Measurements from ENCODE around the gene RHEB. TPM values are rescaled to one million over a fixed set of nuclear protein-coding genes. Genes with fewer than 3 reads are reported as not detected.

The RHEB gene
- total and polyA plus RNA-seq, 2 donors (not counting 1 experiment from before 2014, with no cell fraction given) = 9.3 to 40.3 TPM

- peaks cover 3% of the 10 kb centered on the region for H3K27me3 Mint-ChIP-seq
- no peaks in the 10 kb centered on the region for H3K4me1 Mint-ChIP-seq
- Histone ChIP-seq H3K27ac (ENCODE audit: low read length in 2 of 2) (no peak overlapping the region), H3K36me3 (replicated peaks in 1 of 2; ENCODE audit: control extremely low read depth in 1 of 2, control insufficient read depth in 1 of 2, extremely low read depth in 1 of 2, insufficient read depth in 2 of 2, low read length in 1 of 2) (no peaks in the 10 kb centered on the region), H3K9ac (ENCODE audit: low read length) (no peak overlapping the region), H4K20me1 (ENCODE audit: control insufficient read depth, insufficient read depth, low read length, poor library complexity, severe bottlenecking) (no peaks in the 10 kb centered on the region), H3K4me3 (ENCODE audit: control extremely low read depth in 1 of 5, extremely low read depth in 1 of 5, insufficient read depth in 1 of 5, low read depth in 2 of 5, low read length in 4 of 5) (no peak overlapping the region), H3K79me2 (ENCODE audit: control insufficient read depth, insufficient read depth, low read length) (no peaks in the 10 kb centered on the region), H2AFZ (ENCODE audit: insufficient read depth, low read depth, low read length, poor library complexity, severe bottlenecking) (no peak overlapping the region), H3K4me2 (replicated peaks; ENCODE audit: low read depth, low read length, poor library complexity, severe bottlenecking) (no peak overlapping the region), H3K4me1 (ENCODE audit: control insufficient read depth in 2 of 2, insufficient read depth in 2 of 2, low read length in 2 of 2) (no peaks in the 10 kb centered on the region), H3K27me3 (replicated peaks in 1 of 4; ENCODE audit: control extremely low read depth in 1 of 4, control insufficient read depth in 3 of 4, insufficient read depth in 4 of 4, low read length in 3 of 4) (peaks cover 0 to 8% (median 0%) of the 10 kb centered on the region in 4 experiments), H3K9me3 (ENCODE audit: control extremely low read depth in 1 of 3, control insufficient read depth in 2 of 3, insufficient read depth in 1 of 3, low read length in 2 of 3) (peaks cover 0 to 30% (median 10%) of the 10 kb centered on the region in 3 donors)
- ATAC-seq (ENCODE audit: low read depth) (no peak), DNase-seq (no peak)
- CTCF ChIA-PET = interaction anchor here (0.8 to 1.7 kb wide), 2 partner anchors 8 to 10 kb away, joined by 3 to 7 read pairs; no protein-coding TSS in a partner anchor
- TF ChIP-seq, protein P1, sequence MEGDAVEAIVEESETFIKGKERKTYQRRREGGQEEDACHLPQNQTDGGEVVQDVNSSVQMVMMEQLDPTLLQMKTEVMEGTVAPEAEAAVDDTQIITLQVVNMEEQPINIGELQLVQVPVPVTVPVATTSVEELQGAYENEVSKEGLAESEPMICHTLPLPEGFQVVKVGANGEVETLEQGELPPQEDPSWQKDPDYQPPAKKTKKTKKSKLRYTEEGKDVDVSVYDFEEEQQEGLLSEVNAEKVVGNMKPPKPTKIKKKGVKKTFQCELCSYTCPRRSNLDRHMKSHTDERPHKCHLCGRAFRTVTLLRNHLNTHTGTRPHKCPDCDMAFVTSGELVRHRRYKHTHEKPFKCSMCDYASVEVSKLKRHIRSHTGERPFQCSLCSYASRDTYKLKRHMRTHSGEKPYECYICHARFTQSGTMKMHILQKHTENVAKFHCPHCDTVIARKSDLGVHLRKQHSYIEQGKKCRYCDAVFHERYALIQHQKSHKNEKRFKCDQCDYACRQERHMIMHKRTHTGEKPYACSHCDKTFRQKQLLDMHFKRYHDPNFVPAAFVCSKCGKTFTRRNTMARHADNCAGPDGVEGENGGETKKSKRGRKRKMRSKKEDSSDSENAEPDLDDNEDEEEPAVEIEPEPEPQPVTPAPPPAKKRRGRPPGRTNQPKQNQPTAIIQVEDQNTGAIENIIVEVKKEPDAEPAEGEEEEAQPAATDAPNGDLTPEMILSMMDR (IDR thresholded peaks at IDR 0.05) = no peak
- no peak for TF ChIP-seq EZH2 (IDR thresholded peaks at IDR 0.05; ENCODE audit: borderline replicate concordance, insufficient read depth, low read depth, low read length, poor library complexity, severe bottlenecking)
- WGBS (ENCODE audit: insufficient coverage) = 95% methylated on average over 4 of the region's 6 CpGs
- no peak overlapping the region for H3K4me3 Mint-ChIP-seq
- intact Hi-C loops (cut with micrococcal nuclease) = no loop called here
- POLR2A ChIA-PET = no interaction called here
- H3K9me3 Mint-ChIP-seq (ENCODE audit: insufficient read depth) = peaks cover 3% of the 10 kb centered on the region
- no peak overlapping the region for H3K27ac Mint-ChIP-seq
These were observed 62.2 kb downstream of the RHEB start for GRCh38 chr7:151457534-151457933.

DNA sequence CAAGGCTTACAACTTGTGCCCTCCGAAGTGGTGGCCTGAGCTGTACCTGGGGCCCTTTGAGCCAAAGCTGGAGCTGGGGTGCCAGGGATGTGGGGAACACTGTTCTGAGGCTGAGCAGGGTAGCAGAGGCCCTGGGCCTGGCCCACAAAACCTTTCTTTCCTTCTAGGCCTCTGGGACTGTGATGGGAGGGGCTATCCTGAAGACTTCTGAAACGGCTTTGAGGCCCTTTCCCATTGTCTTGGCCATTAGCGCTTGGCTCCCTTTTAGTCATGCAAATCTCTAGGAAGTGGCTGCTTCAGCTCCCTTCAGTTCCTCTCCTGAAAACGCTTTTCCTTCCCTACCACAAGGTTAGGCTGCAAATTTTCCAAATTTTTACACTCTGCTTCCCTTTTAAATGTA lies 62.9 kb downstream of the RHEB start:
- H3K79me2 ChIP-seq (ENCODE audit: control insufficient read depth, insufficient read depth, low read length) = no peaks in the 10 kb centered on the region
- H3K4me3 ChIP-seq (ENCODE audit: control extremely low read depth in 1 of 5, extremely low read depth in 1 of 5, insufficient read depth in 1 of 5, low read depth in 2 of 5, low read length in 4 of 5) = no peak overlapping the region
- Mint-ChIP-seq H3K27ac (no peak overlapping the region), H3K9me3 (ENCODE audit: insufficient read depth) (no peaks in the 10 kb centered on the region), H3K4me3 (no peak overlapping the region), H3K27me3 (peaks cover 8% of the 10 kb centered on the region), H3K4me1 (no peaks in the 10 kb centered on the region)
- no peak overlapping the region for H3K9ac ChIP-seq (ENCODE audit: low read length)
- no peak overlapping the region for H3K4me2 ChIP-seq (replicated peaks; ENCODE audit: low read depth, low read length, poor library complexity, severe bottlenecking)
- H3K27ac ChIP-seq (ENCODE audit: low read length in 2 of 2) = no peak overlapping the region
- 91% methylated on average over 3 of the region's 4 CpGs for WGBS (ENCODE audit: insufficient coverage)
- ATAC-seq (ENCODE audit: low read depth) (no peak), DNase-seq (no peak)
- no peaks in the 10 kb centered on the region for H3K4me1 ChIP-seq (ENCODE audit: control insufficient read depth in 2 of 2, insufficient read depth in 2 of 2, low read length in 2 of 2)
- ChIA-PET POLR2A (no interaction called here), CTCF (interaction anchor here (0.8 to 1.7 kb wide), 2 partner anchors 7 to 9 kb away, joined by 3 to 7 read pairs; no protein-coding TSS in a partner anchor)
- intact Hi-C loops (cut with micrococcal nuclease) = no loop called here
- H3K36me3 ChIP-seq (replicated peaks in 1 of 2; ENCODE audit: control extremely low read depth in 1 of 2, control insufficient read depth in 1 of 2, extremely low read depth in 1 of 2, insufficient read depth in 2 of 2, low read length in 1 of 2) = no peaks in the 10 kb centered on the region
- H3K27me3 ChIP-seq (replicated peaks in 1 of 4; ENCODE audit: control extremely low read depth in 1 of 4, control insufficient read depth in 3 of 4, insufficient read depth in 4 of 4, low read length in 3 of 4) = peaks cover 0 to 8% (median 0%) of the 10 kb centered on the region in 4 experiments
- no peaks in the 10 kb centered on the region for H4K20me1 ChIP-seq (ENCODE audit: control insufficient read depth, insufficient read depth, low read length, poor library complexity, severe bottlenecking)
- H2AFZ ChIP-seq (ENCODE audit: insufficient read depth, low read depth, low read length, poor library complexity, severe bottlenecking) = no peak overlapping the region
- TF ChIP-seq, protein P1 (IDR thresholded peaks at IDR 0.05) = no peak
- no peak for TF ChIP-seq EZH2 (IDR thresholded peaks at IDR 0.05; ENCODE audit: borderline replicate concordance, insufficient read depth, low read depth, low read length, poor library complexity, severe bottlenecking)
- peaks cover 0 to 23% (median 2%) of the 10 kb centered on the region in 3 donors for H3K9me3 ChIP-seq (ENCODE audit: control extremely low read depth in 1 of 3, control insufficient read depth in 2 of 3, insufficient read depth in 1 of 3, low read length in 2 of 3)
